ENCODE results near the gene RCE1. TPM values are rescaled to one million over a fixed set of nuclear protein-coding genes. Genes with fewer than 3 reads are reported as not detected.

Gene RCE1
- total RNA-seq, 2 donors from 2014 or later = 34.5 to 37.5 TPM

DNA sequence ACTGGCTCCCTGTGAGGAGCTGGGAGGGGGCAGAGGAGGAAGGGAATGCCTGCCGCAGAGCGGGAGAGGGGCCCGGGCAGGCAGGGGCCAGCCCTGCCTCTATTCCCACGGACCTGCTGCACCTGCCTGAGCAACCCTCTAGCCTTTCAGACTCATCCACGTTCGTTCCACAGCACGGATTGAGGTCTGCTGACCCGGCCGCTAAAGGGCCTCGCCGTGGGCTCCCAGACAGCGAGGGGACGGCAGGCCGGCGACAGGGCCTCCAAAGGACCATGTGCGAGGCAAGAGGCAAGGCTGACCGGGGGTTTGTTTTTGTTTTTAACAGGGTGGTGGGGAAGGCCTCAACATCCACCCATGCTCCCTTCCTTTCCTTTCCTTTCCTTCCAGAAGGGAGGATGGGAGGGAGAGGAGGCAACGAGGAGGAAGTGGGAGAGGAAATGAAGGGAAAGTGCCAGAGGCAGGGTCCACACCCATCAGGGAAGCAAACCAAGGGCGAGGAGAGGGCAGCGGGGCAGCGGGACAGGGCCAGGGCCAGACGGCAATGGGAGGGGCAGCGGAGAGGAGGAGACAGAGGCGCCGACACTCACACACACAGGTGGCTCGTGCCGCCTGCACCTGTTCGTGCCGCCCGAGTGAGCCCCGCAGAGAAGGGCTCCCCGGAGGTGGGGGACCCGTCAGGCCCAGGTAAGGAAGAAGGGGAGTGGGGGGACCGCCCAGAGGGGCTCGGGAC is 21.1 kb downstream of the RCE1 start:
- H3K27me3 Mint-ChIP-seq (ENCODE audit: insufficient read depth) = no peaks in the 10 kb centered on the region
- Histone ChIP-seq H3K4me3 (ENCODE audit: low read length) (no peak overlapping the region), H3K27ac (ENCODE audit: low read depth, low read length) (no peak overlapping the region), H3K4me1 (ENCODE audit: control insufficient read depth, insufficient read depth, low read length) (no peaks in the 10 kb centered on the region), H3K9me3 (ENCODE audit: control insufficient read depth, low read length) (no peaks in the 10 kb centered on the region), H3K9ac (ENCODE audit: extremely low read depth, low read length, poor library complexity, severe bottlenecking) (no peak overlapping the region), H3K36me3 (ENCODE audit: control insufficient read depth, insufficient read depth, low read length) (no peaks in the 10 kb centered on the region), H3K27me3 (ENCODE audit: control insufficient read depth, insufficient read depth, low read length, poor library complexity, severe bottlenecking) (no peaks in the 10 kb centered on the region)
- H3K4me3 Mint-ChIP-seq = no peak overlapping the region
- no peaks in the 10 kb centered on the region for H3K4me1 Mint-ChIP-seq
- H3K27ac Mint-ChIP-seq = no peak overlapping the region
- no peak for TF ChIP-seq CTCF (conservative IDR thresholded peaks at IDR 0.05)
- WGBS, 2 experiments (ENCODE audit: insufficient coverage in 1 of 2, insufficient read length in 1 of 2) = 91 to 93% methylated on average over 15 to 35 of the region's 35 CpGs
- no peaks in the 10 kb centered on the region for H3K36me3 Mint-ChIP-seq (ENCODE audit: low read depth)
- DNase-seq = no peak
- H3K9me3 Mint-ChIP-seq = no peaks in the 10 kb centered on the region

- H3K27ac Mint-ChIP-seq = no peak overlapping the region
- H3K36me3 Mint-ChIP-seq (ENCODE audit: low read depth) = no peaks in the 10 kb centered on the region
- Histone ChIP-seq H3K27ac (ENCODE audit: low read depth, low read length) (no peak overlapping the region), H3K4me3 (ENCODE audit: low read length) (no peak overlapping the region), H3K9me3 (ENCODE audit: control insufficient read depth, low read length) (no peaks in the 10 kb centered on the region), H3K4me1 (ENCODE audit: control insufficient read depth, insufficient read depth, low read length) (no peaks in the 10 kb centered on the region), H3K36me3 (ENCODE audit: control insufficient read depth, insufficient read depth, low read length) (no peaks in the 10 kb centered on the region), H3K27me3 (ENCODE audit: control insufficient read depth, insufficient read depth, low read length, poor library complexity, severe bottlenecking) (no peaks in the 10 kb centered on the region), H3K9ac (ENCODE audit: extremely low read depth, low read length, poor library complexity, severe bottlenecking) (no peak overlapping the region)
- 90 to 93% methylated on average over 9 to 23 of the region's 23 CpGs for WGBS, 2 experiments (ENCODE audit: insufficient coverage in 1 of 2, insufficient read length in 1 of 2)
- no peaks in the 10 kb centered on the region for H3K4me1 Mint-ChIP-seq
- H3K4me3 Mint-ChIP-seq = no peak overlapping the region
- DNase-seq = no peak
- no peaks in the 10 kb centered on the region for H3K27me3 Mint-ChIP-seq (ENCODE audit: insufficient read depth)
- peak; percentile 27 for TF ChIP-seq CTCF (conservative IDR thresholded peaks at IDR 0.05)
- H3K9me3 Mint-ChIP-seq = no peaks in the 10 kb centered on the region
Observed at GRCh38 chr11:66864924-66865697, 21.9 kb downstream of the RCE1 start.

GRCh38 chr11:66866007-66866406 is 22.8 kb downstream of the RCE1 start:
- Mint-ChIP-seq H3K27ac (no peak overlapping the region), H3K4me1 (no peaks in the 10 kb centered on the region), H3K27me3 (ENCODE audit: insufficient read depth) (no peaks in the 10 kb centered on the region), H3K36me3 (ENCODE audit: low read depth) (no peaks in the 10 kb centered on the region), H3K9me3 (no peaks in the 10 kb centered on the region), H3K4me3 (no peak overlapping the region)
- Histone ChIP-seq H3K27ac (ENCODE audit: low read depth, low read length) (no peak overlapping the region), H3K9ac (ENCODE audit: extremely low read depth, low read length, poor library complexity, severe bottlenecking) (no peak overlapping the region), H3K27me3 (ENCODE audit: control insufficient read depth, insufficient read depth, low read length, poor library complexity, severe bottlenecking) (no peaks in the 10 kb centered on the region), H3K4me1 (ENCODE audit: control insufficient read depth, insufficient read depth, low read length) (no peaks in the 10 kb centered on the region), H3K9me3 (ENCODE audit: control insufficient read depth, low read length) (no peaks in the 10 kb centered on the region), H3K4me3 (ENCODE audit: low read length) (no peak overlapping the region), H3K36me3 (ENCODE audit: control insufficient read depth, insufficient read depth, low read length) (no peaks in the 10 kb centered on the region)
- WGBS, 2 experiments (ENCODE audit: insufficient coverage in 1 of 2, insufficient read length in 1 of 2) = 92% methylated on average over 15 to 23 of the region's 23 CpGs
- TF ChIP-seq CTCF (conservative IDR thresholded peaks at IDR 0.05) = no peak
- no peak for DNase-seq
